Kidney epithelial cell (primary cell): ENCODE measurements around the gene ASF1B. TPM values are rescaled to one million over a fixed set of nuclear protein-coding genes. Genes with fewer than 3 reads are reported as not detected.
A peak's percentile ranks its signal among the peaks of the same experiment; 100 is the strongest.
"Not testable (repeated sequence)": the region's sequence is repeated elsewhere in the genome, so short reads cannot be mapped to it uniquely, and the experiment has no call there.

Experiments used
- DNase-seq: peaks from one replicate; pipeline ENCODE4 v3.0.0-alpha.2; 2010; ENCODE audit warnings: low read depth
- H3K27me3 ChIP-seq: 2 replicates; pipeline ENCODE4 v1.6.0; 2011; ENCODE audit warnings: low read length; ENCODE audit not compliant: control insufficient read depth, insufficient read depth
- H3K36me3 ChIP-seq: 2 replicates; pipeline ENCODE4 v1.5.1; 2011; ENCODE audit warnings: low read length; ENCODE audit not compliant: control insufficient read depth, insufficient read depth
- H3K4me3 ChIP-seq: 2 replicates; pipeline ENCODE4 v1.5.1; 2011; ENCODE audit warnings: low read depth, mild to moderate bottlenecking, control low read depth, low read length
- total RNA-seq: library from RNA; depleted of rRNA; stranded (reverse); fragments of >200 nt; gene quantifications from 2 replicates; pipeline ENCODE4 v1.2.3, GENCODE V29; 2015
- TF ChIP-seq, protein P1 (sequence below): IDR thresholded peaks from 2 replicates; pipeline ENCODE4 v1.5.1; 2011; ENCODE audit warnings: mild to moderate bottlenecking, moderate library complexity, low read length, control low read depth, inconsistent platforms; ENCODE audit not compliant: insufficient read depth, poor library complexity, severe bottlenecking

The ASF1B gene
- total RNA-seq, 1 donor from 2014 or later: 4.4 TPM

DNA sequence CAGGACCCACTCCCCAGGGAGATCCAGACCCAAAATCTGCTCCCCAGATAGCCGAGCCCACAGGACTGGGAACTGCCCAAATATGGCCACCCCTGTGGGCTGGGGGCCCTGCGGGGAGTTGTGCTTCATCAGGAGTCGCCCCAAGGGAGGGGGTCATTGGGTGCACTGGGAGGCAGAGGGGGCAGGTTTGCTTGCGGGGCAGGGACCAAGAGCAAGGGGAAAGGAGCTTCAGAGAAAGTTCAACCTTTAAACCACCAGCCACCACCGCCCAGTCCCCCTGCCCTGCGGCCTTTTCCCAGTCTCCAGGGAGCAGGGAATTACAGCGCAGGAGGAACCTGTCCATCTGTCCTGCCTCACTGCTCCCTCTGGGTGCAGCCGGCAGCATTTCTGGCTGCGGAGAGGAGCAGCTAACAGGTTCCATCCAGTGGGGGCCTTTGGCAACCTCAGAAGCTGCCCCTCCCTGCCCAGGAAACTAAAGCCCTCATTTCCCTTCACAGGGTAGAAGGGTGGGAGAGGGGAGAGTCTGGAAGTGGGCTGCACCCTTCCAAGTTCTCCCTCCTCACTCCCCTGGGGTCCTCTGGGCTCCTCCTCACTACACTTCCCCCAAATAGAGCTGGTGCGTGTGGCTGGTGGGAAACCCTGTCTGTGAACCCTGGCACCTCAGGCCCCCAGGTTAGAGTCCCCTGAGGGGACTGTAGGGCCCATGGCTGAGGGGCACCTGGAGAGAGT is 13.8 kb upstream of the ASF1B start:
- TF ChIP-seq, protein P1, sequence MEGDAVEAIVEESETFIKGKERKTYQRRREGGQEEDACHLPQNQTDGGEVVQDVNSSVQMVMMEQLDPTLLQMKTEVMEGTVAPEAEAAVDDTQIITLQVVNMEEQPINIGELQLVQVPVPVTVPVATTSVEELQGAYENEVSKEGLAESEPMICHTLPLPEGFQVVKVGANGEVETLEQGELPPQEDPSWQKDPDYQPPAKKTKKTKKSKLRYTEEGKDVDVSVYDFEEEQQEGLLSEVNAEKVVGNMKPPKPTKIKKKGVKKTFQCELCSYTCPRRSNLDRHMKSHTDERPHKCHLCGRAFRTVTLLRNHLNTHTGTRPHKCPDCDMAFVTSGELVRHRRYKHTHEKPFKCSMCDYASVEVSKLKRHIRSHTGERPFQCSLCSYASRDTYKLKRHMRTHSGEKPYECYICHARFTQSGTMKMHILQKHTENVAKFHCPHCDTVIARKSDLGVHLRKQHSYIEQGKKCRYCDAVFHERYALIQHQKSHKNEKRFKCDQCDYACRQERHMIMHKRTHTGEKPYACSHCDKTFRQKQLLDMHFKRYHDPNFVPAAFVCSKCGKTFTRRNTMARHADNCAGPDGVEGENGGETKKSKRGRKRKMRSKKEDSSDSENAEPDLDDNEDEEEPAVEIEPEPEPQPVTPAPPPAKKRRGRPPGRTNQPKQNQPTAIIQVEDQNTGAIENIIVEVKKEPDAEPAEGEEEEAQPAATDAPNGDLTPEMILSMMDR: no peak
- Histone ChIP-seq H3K36me3 (no peaks in the 10 kb centered on the region), H3K27me3 (no peaks in the 10 kb centered on the region), H3K4me3 (no peak overlapping the region)
- DNase-seq: no peak

DNA sequence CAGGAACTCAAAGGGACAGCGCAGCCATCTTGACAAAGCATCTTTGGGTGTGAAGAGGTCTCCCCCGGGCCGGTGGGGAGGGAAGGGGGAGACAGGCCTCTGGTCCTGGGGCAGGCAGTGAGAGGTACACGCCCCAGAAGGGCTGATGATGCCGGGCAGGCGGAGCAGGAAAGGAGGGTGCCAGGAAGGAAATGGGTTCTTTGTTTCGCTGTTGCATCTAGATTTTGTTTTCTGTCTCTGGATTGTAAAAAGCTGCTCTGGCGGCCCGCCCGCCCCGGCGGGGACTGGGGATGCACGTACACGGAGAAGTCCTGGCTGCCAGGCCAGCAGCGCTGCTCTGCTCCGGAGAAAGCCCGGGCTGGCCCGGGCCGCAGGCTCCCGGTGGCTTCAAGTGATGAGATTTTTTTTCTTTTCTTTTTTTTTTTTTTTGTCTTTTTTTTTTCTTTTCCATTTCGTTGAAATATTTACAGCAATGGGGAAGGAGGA is 13.2 kb upstream of the ASF1B start:
- TF ChIP-seq, protein P1: no peak
- DNase-seq: no peak
- H3K36me3 ChIP-seq: no peaks in the 10 kb centered on the region
- no peak overlapping the region for H3K4me3 ChIP-seq
- no peaks in the 10 kb centered on the region for H3K27me3 ChIP-seq

DNA sequence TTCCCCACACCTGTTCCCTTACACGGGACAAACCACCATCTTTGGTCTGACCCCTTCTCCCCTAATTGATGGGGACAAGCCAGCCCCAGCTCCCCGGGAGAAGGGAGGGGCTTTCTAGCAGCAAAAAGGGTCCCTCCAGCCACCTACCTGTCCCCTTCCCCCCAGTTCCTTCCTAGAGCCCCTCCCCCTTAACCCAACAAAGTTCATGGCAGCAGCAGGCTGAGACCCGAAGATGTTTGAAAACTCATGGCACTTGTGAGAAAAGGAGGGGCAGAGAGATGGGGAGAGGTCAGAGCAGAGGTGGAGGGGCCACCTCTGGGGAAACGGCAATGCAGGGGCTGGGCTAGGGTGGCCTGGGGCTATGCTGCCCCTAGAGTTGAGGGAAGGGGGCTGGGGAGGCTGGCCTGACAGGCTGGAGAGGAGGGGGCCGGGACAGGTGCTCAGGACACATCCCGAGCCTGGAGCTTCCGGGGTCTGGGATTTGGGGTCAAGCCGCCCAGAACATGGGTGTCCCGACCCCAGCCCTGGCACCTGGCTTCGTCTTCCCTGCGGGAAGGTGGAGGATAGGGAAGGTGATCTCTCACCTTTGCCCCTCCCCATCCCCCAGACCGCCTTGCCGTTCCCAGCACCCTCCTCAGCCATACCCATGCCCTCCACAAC is 12.5 kb upstream of the ASF1B start:
- no peak for DNase-seq
- Histone ChIP-seq H3K36me3 (no peaks in the 10 kb centered on the region), H3K27me3 (no peaks in the 10 kb centered on the region), H3K4me3 (no peak overlapping the region)
- TF ChIP-seq, protein P1: no peak

DNA sequence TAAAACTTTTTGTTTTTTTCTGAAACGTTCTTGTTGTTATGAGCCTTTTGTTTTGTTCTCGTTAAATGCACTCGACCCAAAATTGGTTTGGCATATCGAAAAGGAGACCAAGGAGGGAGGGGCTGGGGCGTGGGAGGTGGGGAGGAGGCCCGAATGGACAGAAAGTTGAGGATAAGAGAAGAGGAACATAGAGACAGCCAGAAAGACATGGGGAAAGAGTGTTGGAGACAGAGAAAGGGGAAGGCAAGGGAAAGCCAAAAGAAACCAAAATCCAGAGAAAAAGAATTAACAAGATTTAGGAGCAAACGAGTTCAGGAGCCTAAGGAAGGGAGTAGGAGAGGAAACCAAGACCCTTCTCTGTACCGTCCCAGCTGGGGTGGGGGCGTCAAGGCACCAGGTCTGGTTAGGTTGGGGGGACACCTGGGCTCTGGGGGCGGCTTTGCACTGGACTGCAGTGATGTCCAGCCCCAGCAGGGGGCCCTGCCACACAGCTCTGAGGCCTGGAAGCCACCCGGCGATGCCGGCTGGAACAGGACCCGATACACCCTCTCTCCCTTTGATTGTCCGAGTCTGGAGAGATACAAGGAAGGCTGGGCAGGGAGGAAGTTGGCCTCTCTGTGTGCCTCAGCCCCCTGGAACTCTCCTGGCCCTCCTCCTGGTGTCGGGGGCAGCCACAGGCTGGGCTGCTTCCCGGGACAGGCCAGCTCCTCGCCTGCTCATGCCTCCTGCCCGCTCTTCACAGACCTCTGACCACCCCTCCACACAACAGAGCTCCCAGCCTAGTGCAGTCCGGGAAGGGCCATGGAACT is 11.6 kb upstream of the ASF1B start:
- H3K27me3 ChIP-seq: no peaks in the 10 kb centered on the region
- TF ChIP-seq, protein P1: peak; percentile 95
- peak; percentile 7 for DNase-seq
- H3K4me3 ChIP-seq: no peak overlapping the region
- H3K36me3 ChIP-seq: no peaks in the 10 kb centered on the region

DNA sequence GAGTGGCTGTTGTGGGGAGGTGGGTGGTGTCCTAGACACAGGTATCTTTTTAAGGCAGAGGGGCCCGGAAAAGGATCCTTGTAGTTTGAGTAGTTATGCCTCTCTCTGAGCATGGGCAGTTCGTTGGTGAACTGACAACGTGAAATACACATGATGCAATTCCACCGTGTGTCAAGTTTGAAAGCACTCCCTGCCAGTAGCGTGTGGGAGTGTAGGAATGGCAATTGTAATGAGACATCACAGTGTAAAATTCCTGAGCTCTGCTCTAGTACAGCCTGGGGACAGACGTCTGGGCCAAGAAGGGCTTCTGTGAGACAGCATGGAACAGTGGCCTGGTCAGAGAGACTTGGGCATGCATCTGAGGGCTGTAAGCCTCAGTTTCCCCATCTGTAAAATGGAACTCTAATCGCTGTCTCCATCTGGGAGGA is 10.4 kb upstream of the ASF1B start:
- H3K27me3 ChIP-seq: no peaks in the 10 kb centered on the region
- no peak overlapping the region for H3K4me3 ChIP-seq
- TF ChIP-seq, protein P1: no peak
- no peaks in the 10 kb centered on the region for H3K36me3 ChIP-seq
- peak; percentile 53 for DNase-seq

DNA sequence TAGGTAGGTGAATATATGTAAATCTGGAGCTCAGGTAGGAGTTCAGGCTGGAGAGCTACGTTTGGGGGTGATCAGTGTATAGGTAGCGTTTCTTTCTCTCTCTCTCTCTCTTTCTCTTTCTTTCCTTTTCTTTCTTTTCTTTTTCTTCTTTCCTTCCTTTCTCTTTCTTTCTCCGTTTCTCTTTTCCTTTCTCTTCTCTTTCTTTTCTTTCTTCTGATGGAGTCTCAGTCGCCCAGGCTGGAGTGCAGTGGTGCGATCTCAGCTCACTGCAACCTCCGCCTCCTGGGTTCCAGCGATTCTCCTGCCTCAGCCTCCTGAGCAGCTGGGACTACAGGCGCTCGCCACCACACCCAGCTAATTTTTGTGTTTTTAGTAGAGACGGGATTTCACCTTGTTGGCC is 9.8 kb upstream of the ASF1B start:
- H3K4me3 ChIP-seq, DNase-seq, H3K36me3 ChIP-seq, H3K27me3 ChIP-seq: not testable (repeated sequence)
